Right atrium auricular region (tissue), 2 donors: Measurements from ENCODE around the gene CEP70. TPM values are rescaled to one million over a fixed set of nuclear protein-coding genes. Genes with fewer than 3 reads are reported as not detected.
"Not testable (repeated sequence)": the region's sequence is repeated elsewhere in the genome, so short reads cannot be mapped to it uniquely, and the experiment has no call there.

Experiments used
- DNase-seq: peaks from one replicate; pipeline ENCODE4 v3.0.0-alpha.2; 2019; ENCODE audit warnings: low spot score
- H3K27ac ChIP-seq, 2 donors: fragments of 200-600 bp; sonication (generic); 1 replicate in 1 of 2; 2 replicates in 1 of 2; pipeline ENCODE4 v1.5.1; 2016 to 2019
- H3K27me3 ChIP-seq, 2 donors: fragments of 200-600 bp; sonication (generic); one replicate each; pipeline versions ENCODE4 v1.5.1 to v1.6.0; 2017 to 2019
- H3K36me3 ChIP-seq: fragments of 200-600 bp; sonication (generic); one replicate; pipeline ENCODE4 v1.5.1; 2016
- H3K4me1 ChIP-seq, 2 donors: fragments of 200-600 bp; sonication (generic); one replicate each; pipeline versions ENCODE4 v1.5.1 to v1.6.0; 2017 to 2019
- H3K4me3 ChIP-seq, 2 donors: fragments of 200-600 bp; sonication (generic); 1 replicate in 1 of 2; 2 replicates in 1 of 2; pipeline ENCODE4 v1.5.1; 2017 to 2019; ENCODE audit warnings: mild to moderate bottlenecking in 1 of 2, moderate library complexity in 1 of 2
- H3K9me3 ChIP-seq, 2 donors: fragments of 200-600 bp; sonication (generic); one replicate each; pipeline ENCODE4 v1.5.1; 2019
- total RNA-seq, 2 donors: library from RNA; depleted of rRNA; stranded (reverse); fragments of >200 nt; gene quantifications; one replicate each; pipeline ENCODE4 v1.1.0, GENCODE V29; 2016
- TF ChIP-seq, protein P1 (sequence below), 2 donors: fragments of 200-600 bp; sonication (generic); IDR thresholded peaks; one replicate each; pipeline ENCODE4 v1.5.1; 2019; ENCODE audit warnings: antibody characterized with exemption in 2 of 2

Gene CEP70
- total RNA-seq, 2 donors from 2014 or later, result 18.9 to 24.3 TPM

DNA sequence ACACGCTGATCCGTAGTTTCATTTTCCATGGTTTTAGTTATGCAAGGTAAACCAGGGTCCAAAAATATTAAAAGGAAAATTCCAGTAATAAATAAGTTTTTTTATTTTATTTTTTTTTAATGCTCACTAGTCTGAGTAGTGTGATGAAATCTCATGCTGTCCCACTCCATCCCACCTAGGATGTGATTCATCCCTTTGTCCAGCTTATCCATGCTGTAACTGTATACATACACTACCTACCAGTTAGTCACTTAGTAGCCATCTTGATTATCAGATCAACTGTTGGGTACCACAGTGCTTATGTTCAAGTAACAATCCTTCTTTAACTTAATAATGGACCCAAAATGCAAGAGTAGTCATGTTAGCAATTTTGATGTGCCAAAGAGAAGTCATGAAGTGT lies 84.5 kb downstream of the CEP70 start:
- Histone ChIP-seq H3K36me3 (no peaks in the 10 kb centered on the region), H3K9me3 (no peaks in the 10 kb centered on the region), H3K27me3 (no peaks in the 10 kb centered on the region), H3K4me3 (no peak overlapping the region), H3K27ac (no peak overlapping the region), H3K4me1 (peaks cover 0 to 19% of the 10 kb centered on the region in 2 donors)
- TF ChIP-seq, protein P1, sequence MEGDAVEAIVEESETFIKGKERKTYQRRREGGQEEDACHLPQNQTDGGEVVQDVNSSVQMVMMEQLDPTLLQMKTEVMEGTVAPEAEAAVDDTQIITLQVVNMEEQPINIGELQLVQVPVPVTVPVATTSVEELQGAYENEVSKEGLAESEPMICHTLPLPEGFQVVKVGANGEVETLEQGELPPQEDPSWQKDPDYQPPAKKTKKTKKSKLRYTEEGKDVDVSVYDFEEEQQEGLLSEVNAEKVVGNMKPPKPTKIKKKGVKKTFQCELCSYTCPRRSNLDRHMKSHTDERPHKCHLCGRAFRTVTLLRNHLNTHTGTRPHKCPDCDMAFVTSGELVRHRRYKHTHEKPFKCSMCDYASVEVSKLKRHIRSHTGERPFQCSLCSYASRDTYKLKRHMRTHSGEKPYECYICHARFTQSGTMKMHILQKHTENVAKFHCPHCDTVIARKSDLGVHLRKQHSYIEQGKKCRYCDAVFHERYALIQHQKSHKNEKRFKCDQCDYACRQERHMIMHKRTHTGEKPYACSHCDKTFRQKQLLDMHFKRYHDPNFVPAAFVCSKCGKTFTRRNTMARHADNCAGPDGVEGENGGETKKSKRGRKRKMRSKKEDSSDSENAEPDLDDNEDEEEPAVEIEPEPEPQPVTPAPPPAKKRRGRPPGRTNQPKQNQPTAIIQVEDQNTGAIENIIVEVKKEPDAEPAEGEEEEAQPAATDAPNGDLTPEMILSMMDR (IDR thresholded peaks at IDR 0.05), result no peak
- DNase-seq, result no peak

DNA sequence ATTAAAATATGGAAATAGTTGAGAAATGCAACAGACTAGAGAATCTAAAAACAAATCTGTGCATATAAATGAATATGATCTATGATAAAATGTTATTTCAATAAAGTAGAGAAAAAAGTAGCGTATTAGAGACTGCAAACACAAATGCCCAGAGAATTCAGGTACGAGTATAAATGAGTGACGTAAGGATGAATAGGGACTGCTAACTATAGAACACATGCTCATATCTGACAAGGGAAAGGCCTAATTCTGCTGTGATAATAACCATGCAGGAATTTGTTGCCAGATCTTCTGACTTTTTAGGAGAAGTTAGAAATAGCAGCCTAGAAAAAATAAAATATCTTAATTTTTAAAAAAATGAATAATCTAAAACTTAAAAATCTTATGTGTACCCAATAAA lies 86.5 kb downstream of the CEP70 start:
- no peak for DNase-seq
- Histone ChIP-seq H3K4me3 (no peak overlapping the region), H3K36me3 (no peaks in the 10 kb centered on the region), H3K4me1 (peaks cover 0 to 6% of the 10 kb centered on the region in 2 donors), H3K27ac (no peak overlapping the region), H3K9me3 (no peaks in the 10 kb centered on the region), H3K27me3 (no peaks in the 10 kb centered on the region)
- TF ChIP-seq, protein P1 (IDR thresholded peaks at IDR 0.05), result no peak

DNA sequence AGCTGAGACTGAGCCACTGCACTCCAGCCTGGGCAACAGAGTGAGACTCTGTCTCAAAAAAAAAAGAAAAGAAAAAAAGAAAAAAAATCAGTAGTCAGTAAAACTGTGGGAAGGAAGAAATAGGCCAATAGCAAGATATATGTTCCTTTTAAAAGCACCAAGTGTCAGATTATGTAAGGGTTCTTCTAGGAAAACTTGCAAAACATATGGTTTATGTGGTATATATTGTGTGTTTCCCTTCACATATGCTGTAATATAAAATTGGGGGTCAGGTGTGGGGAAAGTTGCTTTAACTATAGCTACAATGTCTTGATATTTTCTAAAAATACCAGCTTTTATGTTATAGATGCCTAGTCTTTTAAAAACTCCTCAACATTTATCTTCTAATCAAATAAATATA lies 95.1 kb downstream of the CEP70 start:
- Histone ChIP-seq H3K4me1 (peaks cover 0 to 11% of the 10 kb centered on the region in 2 donors), H3K9me3 (no peaks in the 10 kb centered on the region), H3K4me3 (no peak overlapping the region), H3K27ac (no peak overlapping the region), H3K36me3 (peaks cover 6% of the 10 kb centered on the region), H3K27me3 (no peaks in the 10 kb centered on the region)
- DNase-seq, result no peak
- TF ChIP-seq, protein P1 (IDR thresholded peaks at IDR 0.05), result no peak

DNA sequence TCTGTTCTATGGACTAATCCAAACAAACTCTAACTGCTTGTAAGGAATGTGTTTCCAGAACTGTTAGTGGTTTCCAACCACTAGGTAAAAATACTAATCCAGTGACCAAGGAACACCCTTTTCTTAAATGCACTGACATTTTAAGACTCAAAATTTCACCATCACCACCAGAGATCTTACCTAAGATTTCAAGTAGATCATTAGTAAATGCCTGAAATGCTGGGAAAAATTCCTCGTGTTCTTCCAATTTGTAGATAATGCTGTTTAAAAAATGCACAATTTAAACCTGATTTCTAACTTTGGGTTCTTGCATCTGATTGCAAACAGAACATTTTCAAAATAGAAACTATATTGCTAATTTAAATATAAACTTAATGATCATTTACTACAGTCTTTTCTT lies 96.2 kb downstream of the CEP70 start:
- Histone ChIP-seq H3K27ac (no peak overlapping the region), H3K4me1 (peaks cover 0 to 12% of the 10 kb centered on the region in 2 donors), H3K27me3 (no peaks in the 10 kb centered on the region), H3K36me3 (peaks cover 6% of the 10 kb centered on the region), H3K9me3 (no peaks in the 10 kb centered on the region), H3K4me3 (no peak overlapping the region)
- TF ChIP-seq, protein P1 (IDR thresholded peaks at IDR 0.05), result no peak
- no peak for DNase-seq

DNA sequence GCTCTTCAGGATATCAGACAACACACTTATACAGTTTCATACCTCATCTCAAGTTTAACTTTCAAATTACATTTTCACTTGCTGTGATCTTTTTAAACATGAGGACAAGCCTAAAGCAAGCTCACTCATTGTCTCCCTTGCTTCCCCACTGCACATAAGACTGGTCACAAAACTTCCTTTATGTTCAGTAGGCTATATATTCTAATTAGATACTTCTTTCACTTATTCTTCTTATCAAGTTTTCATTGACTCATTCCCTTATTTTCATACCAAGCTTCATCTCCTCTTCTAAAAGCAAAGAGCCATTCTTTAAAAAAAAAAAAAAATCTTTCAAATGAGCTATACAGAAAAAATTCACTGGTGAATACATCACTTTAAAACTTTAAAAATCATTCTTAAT lies 97.0 kb downstream of the CEP70 start:
- DNase-seq, result no peak
- Histone ChIP-seq H3K4me3 (no peak overlapping the region), H3K9me3 (no peaks in the 10 kb centered on the region), H3K36me3 (peaks cover 6% of the 10 kb centered on the region), H3K27me3 (no peaks in the 10 kb centered on the region), H3K27ac (no peak overlapping the region), H3K4me1 (peaks cover 0 to 15% of the 10 kb centered on the region in 2 donors)
- TF ChIP-seq, protein P1 (IDR thresholded peaks at IDR 0.05), result no peak

DNA sequence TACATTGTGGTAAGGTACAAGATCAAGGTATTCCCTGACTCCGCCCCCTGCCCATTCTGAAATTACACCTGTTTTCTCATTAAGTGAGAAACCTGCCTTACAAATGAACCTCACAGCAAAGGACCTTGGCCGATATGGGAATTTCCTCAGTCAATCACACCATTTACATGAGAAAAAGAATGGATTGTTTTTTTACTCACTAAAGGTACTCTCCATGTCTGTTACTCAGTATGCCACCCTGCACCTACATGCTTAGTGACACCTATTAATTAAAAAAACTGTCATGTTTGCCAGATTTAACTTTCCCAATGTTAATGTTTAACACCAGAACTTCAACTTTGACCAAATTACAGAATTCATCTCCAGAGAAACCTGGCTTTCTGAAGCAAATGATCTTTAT lies 97.6 kb downstream of the CEP70 start:
- Histone ChIP-seq H3K36me3 (peaks cover 6% of the 10 kb centered on the region), H3K27ac (no peak overlapping the region), H3K4me3 (no peak overlapping the region), H3K9me3 (no peaks in the 10 kb centered on the region), H3K4me1 (peaks cover 0 to 15% of the 10 kb centered on the region in 2 donors), H3K27me3 (no peaks in the 10 kb centered on the region)
- TF ChIP-seq, protein P1 (IDR thresholded peaks at IDR 0.05), result no peak
- no peak for DNase-seq

DNA sequence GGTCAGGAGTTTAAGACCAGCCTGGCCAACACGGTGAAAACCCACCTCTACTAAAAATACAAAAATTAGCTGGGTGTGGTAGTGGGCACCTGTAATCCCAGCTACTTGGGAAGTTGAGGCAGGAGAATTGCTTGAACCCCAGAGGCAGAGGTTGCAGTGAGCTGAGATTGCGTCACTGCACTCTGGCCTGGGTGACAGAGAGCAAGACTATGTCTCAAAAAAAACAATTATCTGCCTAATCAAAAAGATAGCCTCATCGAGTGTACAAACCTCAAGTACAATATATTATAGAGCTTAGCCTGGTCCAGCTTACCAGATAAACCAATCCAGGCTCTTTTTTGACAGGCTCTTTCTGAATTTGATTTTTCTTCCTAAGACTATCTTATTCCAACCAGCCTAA lies 98.4 kb downstream of the CEP70 start:
- H3K36me3 ChIP-seq, H3K27me3 ChIP-seq, DNase-seq, H3K4me3 ChIP-seq, H3K9me3 ChIP-seq: not testable (repeated sequence)
- Histone ChIP-seq H3K4me1 (peaks cover 0 to 15% of the 10 kb centered on the region in 2 donors), H3K27ac (peak overlapping the region in 1 of 2 donors; percentile 82)
